Measurements from ENCODE around the gene UROC1.

UROC1 gene

DNA sequence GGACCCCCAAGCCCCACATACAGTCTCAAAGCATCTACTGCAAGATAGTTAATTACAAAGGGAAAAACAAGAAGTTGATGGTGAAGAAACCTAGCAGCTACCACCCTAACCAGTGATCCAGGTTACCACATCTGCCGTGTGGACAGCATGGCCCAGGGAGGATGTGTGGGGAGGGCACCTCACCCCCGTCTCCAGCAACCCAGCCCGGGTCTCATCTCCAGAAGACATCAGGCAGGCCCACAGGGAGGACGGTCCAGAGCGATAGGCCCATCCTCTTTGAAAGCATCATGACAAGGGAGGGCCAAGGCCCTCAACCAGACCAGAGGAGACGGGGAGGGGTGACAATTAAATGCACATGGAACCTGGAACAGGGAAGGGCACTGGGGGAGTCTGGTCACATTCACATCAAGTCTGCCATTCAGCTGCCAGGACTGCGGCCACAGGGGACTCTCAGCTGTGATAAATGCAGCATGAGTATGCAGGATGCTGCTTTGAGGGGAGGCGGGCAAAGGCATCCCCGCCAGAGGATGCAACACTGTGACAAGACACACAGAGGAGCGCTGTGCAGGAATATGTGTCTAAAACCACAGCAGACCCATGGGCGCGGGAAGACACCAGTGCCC, 60.7 kb downstream of the UROC1 start:
- DNase-seq: no peak

DNA sequence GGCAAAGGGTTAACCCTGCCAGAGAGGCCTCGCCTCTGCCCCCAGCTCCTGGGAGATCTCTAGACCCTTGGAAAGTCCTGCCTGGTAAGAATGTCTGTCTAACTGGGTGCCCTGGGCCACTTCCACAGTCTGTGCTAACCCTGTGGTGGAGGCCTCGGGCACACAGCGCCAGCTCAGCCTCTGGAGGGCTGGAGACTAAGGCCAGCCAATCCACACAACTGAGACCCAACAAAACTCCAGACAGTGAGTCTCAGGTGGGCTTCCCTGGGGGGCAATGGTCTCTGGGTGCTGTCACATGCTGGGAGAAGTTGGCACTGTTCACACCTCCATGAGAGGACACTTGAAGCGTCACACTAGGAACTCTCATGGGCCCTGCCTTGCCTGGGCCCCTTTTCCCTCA, 61.4 kb downstream of the UROC1 start:
- DNase-seq: no peak

DNA sequence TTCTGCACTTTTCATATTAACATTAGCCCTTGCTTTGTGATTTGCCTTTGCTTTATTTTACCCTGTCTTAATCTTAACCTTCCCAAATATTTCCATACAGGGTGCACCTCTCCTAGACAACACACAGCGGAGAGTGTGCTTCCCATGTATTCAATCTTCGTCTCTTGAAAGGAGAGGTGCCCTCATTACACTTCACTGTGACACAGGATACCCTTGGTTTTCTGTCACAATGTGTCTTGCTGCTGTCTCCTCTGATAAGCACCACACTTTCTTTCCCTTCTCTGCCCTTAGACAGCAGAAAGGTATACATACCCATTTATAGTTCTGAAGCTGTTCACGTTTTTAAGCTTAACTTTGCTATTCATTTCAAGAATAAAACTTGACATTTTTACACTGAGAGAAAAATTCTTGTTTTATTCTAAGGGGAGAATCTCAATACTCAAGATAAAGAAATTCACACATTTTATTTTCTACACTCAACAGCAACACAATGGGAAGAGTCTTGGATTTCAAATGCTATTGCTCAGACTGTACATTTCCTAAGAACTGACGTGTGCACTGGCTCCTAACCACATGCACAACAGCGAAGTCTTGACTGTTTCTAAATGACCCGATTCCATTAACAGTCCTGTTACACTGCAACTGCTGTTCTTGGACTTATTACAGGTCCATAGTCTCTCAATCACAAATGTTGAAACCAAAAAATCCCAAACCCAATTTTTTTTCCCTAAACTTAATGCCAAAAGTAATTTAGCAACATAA, 63.0 kb downstream of the UROC1 start:
- no peak for DNase-seq

DNA sequence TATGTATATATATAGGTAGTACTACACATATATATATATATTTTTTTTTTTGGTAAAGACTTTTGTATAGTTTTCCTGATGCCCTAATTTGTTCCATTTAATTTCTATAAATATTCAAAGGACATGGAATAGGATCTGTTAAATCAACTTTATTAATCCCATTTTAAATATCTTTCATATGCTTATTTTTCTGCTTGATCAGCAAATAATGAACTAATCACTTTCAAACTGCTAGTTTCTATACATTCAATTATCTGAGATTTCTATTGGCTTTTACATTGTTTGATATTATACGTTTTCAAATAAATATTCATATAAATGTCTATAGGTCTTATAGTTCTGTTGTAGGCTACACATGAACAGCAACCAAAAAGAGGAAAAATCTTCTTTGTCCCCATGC, 63.5 kb downstream of the UROC1 start:
- DNase-seq: no peak

DNA sequence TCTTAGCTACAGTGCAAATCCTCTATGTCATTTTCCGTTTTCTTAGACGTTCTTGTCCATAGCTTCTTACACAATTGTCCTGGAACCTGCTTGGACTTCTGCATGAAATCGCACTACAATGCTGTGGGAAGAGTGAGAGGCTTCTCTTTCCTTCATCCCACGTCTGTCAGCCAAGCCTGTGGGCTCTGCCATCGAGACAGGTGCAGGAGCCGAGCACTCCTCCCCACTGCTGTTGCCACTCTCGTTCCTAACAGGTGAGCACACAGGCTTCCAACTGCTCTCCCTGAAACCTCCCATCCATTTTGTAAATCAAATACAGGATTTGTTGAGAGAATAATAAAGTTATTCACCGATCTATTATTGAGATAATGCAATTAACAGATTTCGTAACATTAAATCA, 65.4 kb downstream of the UROC1 start:
- no peak for DNase-seq

DNA sequence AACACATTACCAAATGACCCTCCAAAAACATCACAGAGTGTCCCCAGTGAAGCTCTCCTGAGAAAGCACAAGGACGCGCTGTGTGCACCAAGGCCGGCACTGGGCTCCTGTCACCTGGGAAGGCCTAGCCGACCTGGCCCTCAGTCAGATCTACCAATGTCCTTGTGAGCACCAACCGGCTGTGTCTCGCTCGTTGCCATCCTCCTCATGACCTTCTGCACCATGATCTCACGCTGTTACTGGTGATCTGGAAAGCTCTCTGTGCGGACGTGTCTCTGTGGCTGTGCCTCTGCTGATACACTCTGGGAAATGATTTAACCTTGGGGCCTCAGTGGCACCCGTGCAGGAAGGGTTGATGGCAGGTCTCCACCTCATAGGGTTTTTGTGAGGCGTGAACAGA, 66.1 kb downstream of the UROC1 start:
- DNase-seq: no peak

DNA sequence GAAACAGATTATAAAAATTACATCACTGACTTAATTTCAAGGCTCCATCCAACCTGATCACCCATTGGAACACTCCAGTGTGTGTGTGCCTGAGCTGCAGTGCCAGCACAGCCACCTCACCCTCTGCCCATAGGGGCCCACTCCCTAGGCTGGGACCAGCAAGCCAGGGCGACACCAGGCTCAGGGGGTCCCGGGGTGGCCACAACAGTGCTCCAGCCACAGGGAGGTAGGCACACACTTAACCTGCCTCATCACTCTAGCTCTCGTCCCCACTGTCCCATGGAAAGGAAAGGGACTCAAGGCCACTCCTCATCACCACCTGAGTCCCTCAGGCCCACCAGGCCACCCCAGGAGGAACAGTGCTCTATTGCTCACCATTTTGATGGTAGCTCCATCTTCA, 66.8 kb downstream of the UROC1 start:
- no peak for DNase-seq

DNA sequence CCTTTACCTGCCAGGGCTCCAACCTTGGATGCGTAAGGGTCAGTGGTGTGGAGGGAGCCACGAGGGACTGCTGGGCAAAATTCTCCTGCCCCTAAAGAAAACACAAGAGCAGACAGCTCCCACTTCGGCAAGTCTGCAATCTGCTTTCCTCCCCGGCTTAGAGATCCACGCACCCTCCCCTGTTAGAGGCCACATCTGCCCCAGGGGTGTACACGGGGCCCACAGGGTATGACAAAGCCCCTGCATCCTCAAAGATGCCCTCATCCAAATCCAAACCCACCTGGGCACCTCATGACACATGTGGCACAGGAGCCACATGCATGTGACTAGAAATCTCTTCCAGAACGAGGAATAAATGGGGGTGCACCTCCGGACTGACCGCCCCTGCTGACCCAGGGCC, 67.4 kb downstream of the UROC1 start:
- DNase-seq: no peak

DNA sequence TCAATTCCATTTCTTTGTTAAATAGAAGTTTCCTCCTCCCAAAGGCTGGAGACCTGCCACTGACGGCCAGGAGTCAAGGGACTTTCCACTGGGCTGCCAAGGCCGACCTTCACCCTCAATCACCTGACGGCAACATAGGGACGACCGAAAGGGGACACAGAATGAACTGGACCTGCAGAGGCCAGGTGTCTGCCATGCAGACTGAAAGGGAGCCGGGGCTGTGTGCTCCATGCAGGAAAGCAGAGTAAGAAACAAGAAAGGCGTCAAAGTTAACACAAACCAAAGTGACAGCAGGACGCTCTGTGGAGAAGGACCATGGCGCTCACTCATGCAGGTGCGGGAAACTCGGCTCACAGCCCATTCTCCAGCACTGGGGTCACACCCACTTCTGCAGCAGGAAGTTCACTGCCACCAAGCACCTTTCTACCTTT, 67.9 kb downstream of the UROC1 start:
- no peak for DNase-seq

DNA sequence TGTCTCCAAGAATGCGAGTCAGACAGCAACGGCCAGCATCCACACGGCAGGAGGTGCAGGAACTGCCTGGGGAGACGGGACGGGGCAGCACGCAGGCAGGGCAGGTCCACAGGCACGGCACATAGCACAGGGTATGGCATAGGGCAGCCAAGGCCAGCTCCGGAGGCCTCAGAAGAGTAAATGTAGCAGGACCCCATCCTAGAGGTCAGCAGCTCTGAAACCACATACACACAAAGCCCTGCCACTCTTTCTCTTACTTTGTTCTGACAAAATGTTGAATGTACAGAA, 68.7 kb downstream of the UROC1 start:
- no peak for DNase-seq

DNA sequence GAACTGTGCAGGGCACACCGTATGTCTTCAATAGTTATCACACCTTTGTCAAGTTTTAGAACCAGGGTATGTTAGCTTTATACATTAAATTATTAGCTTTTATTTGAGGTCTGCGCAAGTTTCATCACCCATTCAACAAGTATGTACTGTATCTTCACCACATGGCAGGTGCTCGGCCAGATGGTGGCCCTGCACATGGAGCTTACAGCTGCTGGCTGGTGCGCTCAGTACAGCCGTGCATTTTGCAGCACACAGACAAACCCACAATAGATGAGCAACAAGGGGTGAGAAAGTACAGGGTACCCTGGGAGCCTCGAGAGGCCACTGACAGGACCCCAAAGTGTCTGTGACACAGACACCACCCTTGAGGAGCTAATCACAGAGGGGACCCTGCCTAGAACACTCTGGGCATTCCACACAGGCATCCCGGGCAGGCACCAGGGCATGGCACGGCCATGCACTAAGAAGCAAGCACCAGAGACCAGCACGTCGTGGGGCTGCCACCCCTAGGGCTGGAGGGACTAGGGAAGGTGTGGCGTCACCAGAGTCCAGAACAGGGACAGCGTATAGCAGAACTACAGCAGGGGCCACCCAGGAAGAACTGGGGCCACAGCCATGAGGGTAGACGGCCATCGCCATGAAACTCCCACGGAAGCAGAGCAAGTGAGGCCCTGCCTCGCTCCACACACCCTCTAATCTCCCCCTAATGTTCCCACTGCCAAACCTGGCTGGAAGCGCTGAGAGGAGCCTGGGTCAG, 69.3 kb downstream of the UROC1 start:
- no peak for DNase-seq

DNA sequence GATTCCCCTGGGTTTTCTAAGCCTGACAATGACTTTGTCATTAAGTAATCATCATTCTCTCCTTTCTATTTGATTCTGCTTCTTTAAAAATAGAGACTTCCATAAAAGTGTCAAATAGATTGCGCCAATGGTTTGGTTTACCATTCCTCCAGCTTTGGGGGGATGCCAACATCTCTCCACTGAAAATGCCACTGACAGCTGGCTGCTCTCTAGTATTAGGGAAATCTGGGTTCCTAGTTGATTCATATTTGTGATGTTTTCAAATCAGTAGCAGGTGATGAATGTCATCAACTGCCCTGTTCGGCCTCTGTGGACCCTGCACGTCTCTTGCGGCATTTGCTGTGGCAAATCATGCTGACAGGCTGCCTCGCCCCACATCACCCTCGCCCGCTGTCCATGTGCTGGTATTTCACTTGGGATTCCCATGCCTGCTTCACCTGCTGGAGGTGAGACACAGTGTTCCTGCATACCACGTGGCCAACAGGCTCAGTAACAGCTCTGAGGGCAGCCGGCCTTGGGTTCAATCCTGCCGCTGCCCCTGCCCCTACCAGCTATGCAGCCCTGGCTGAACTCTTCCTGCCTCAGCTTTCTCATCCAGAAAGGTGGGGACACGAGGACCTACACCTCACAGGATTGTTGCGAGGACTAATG, 70.0 kb downstream of the UROC1 start:
- DNase-seq: no peak

DNA sequence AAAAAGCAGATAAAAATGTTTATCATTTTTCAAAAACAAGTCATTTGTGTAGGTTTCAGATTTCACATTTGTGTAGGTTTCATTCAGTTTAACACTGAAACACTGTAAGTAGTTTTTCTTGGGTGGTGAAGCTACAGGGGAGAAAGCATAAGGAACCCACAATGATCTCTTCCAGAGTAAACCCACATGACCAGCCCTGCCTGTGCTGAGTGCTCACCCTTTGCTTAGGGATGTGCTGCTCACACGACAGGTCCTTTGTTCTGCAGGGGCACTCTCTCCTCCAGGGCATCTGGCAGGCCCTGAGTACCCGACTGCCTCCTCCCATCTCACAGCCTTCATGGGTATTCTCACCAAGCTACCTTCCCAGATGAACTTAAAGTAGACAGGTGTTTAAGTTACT, 70.8 kb downstream of the UROC1 start:
- no peak for DNase-seq

DNA sequence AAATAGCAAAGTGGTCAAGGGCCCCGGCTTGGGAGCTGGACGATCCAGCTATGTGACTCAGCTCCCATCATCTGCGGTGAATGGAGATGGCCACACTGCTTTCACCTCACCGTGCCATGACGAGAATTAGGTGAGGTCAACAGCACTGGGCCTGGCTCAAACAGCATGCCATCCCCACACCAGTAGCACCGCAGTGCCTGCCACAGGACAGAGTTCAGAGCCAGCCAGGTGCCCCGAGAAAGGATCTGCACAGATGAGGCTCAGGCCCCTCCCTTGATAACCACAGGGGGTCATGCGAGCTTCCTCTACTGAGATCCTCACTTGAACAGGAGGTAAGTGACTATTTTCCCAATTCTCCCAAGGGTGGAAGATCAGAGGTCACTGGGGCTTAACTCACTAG, 71.3 kb downstream of the UROC1 start:
- DNase-seq: no peak

DNA sequence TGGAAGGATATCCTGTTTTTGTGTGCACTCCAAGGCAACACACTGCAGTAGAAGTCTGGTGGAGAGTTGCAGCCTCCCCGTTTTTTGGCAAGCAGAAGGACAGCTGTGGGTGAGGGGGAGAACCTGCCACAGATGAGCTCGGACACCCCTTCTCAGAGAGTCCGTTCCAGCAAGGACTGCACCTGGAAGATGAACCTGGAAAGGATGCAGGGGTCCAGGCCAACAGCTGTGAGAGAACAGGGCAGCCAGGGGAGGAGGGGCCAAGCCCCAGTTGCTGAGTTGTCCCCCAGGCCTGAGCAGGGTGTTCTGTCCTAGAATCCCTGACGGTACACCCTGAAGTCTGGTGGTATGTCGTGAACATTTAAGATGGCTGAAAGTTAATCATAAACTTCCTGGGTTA, 72.1 kb downstream of the UROC1 start:
- no peak for DNase-seq

DNA sequence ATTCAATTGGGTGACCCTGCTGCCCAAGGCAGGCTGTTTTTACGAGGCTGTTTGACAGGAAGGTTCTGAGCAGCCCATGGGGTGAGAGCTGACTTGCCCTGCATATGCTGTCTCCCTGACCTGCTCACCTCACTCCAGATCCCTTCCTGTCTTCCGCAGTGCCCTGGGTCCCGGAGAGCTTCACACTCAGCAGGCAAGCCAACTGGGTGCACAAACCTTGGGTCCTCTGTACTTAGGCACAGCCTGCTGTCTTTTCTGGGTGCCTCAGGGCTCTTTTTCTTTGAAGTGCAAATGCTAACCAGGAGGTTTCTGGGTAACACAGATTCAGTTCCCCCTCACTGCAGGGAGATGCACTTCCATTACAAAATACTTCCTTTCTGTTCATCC, 74.7 kb downstream of the UROC1 start:
- DNase-seq: no peak

DNA sequence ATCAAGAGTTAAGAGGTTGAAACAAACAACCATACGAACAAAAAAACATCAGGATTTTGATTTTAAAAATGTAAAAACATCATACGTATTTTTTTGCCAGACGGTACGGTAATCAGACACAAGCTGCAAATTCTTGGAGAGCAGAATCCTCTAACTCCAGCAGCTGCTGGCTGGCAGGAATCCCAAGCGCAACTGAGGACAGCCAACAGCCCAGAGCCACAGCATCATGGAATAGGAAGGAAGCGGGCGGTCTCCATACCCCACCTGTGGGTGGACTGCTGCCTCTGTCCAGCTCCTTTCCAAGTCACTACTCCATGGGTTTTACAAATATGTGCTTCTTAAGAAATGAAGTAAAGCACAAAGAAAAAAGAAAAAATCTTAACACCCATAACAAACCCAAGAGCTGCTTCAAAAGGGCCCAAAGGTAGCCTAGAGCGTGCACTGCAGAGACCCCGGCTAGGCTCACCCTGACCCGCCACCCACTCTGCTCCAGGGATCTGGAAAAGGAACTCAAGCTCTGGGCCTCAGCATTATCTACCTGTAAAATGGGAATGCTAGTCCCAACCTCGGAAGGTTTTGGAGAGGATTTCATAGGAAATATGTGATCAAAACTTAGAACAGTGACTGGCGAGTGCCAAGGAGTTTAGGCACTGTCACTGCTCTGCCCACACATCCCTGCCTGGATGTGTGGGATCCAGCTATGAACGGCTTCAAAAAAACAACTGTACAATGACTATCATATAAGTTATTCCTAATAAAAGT, 75.3 kb downstream of the UROC1 start:
- DNase-seq: peak; percentile 14

DNA sequence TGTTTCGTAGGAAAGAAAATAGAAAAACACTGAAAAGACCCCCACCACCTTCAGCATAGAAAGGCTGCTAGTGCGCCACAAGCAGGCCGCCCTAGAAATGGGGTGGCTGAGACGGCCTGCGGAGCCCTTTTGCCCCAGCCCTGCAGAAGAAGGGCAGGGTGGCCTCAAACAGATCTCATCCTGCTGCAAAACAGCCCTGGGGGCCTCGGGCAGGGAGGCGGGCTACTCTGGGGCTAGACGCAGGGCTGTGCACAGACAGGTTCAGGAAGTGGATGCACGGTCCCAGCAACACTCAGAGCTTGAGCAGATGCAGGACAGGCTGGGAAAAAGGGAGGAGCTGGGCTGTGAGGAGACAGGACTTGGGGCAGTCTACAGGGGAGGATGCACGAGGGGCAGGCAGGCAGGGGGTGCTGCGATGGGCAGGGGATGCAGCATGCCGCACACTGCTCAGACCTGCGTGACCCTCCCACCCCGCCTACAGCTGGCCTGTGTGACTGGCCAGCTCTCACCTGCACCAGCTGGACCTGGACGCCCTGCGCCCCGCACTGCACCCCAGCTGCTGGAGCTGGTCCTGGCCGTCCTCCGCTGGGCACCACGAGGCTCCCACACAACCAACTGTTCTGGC, 76.2 kb downstream of the UROC1 start:
- no peak for DNase-seq

DNA sequence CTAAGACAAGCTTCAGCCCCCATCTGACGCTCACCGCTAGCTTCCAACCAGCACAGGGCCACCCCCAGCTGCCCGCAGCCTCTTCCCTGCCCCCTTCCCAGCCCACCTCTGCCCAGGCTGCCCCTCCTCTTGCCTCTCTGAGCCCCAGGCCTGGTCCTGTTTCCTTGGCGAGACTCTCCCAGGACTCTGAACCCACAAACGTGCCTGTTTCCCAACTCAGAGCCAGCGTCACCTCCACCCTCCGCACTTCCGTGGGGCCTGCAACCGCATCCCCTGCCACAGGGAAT, 76.9 kb downstream of the UROC1 start:
- no peak for DNase-seq

DNA sequence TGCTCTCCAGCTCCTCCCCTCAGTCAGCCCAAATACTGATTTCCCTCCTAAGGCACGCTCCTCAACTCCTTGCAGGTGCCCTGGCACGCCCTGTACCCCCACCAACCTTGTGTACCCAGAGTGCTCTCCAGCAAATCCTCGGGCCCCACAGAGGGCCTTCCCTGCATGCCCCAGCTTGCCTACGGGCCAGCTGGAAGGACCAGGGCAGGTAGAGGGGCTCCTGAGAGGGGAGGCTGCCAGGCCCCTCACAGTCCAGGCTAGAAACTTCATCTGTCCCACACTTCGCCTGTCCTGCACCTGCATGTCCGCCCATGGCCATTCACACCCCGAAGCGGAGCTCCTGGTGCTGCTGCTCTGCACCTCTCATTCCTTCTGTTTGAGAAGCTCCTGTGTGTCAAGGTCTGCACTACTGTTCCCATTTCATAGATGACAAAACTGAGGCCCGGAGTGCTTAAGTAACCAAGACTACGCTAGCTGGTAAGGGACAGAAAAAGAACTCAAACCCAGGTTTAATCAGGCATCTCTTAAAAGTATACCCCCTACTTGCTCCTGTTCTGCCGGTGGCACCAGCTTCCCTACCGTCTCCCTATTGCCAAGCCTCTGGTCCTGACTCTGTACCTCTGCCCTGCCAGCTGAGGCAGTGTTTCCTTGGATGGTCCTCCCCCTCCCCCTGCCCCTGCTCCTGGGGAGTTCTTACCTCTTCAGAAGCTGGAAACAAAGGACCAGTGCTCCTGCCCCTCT, 77.4 kb downstream of the UROC1 start:
- DNase-seq: no peak

DNA sequence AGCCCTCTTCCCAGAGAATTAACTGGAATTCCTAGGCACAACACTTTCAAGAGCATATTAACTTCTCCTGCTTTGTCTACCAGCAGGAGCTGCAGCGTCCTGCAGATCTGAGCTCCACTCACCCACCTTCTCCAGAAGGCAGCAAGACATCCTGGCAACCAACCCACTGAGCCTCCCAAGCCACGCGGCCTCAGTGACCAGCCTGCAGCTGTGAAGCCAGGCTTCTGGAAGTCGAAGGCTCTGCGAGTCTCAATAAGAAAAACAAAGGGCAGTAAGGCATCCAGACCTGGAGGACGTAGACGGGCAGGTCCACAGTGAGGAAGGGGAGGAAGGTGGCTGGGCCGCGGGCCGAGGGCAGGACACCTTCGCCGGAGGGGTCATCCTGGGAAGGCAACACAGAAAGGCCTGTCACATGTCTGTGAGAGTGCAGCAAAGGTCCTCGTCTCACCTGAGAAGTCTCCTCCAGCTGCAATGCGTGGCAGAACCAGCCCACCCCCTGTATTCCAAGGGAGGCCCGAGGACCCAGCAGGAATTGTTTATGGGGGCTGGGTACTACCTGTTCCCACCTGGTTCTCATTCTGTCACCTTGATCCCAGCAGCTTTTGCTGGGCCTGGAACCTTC, 78.1 kb downstream of the UROC1 start:
- DNase-seq: no peak

DNA sequence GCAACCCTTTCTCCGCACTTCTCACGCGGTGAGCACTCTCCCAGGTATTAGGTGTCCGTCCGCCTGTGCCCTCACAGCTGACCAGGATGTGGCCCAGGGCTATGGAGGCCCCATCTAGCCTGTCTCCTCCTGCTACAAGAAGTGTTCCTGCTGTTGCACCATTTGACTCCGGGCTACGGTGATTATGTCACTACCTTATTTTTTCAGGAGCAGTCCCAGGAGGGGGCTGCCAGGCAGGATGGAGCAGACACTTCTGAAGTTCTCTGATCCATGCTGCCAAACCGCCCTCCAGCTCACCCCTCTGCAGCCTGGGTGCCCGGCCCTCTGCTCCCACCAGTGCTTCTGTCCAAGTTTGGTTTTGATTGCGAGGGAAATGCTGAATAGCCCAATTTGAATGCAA, 78.8 kb downstream of the UROC1 start:
- DNase-seq: no peak
